Hepatic stellate cell (primary cell): ENCODE results near the gene NFE2L3.
"Not testable (repeated sequence)": the region's sequence is repeated elsewhere in the genome, so short reads cannot be mapped to it uniquely, and the experiment has no call there.

ENCODE experiments used
- DNase-seq: peaks from one replicate; pipeline ENCODE4 v3.0.0; 2011; ENCODE audit warnings: low spot score

NFE2L3 gene

GRCh38 chr7:26168458-26169023 lies 16.5 kb downstream of the NFE2L3 start:
- DNase-seq: no peak

DNA sequence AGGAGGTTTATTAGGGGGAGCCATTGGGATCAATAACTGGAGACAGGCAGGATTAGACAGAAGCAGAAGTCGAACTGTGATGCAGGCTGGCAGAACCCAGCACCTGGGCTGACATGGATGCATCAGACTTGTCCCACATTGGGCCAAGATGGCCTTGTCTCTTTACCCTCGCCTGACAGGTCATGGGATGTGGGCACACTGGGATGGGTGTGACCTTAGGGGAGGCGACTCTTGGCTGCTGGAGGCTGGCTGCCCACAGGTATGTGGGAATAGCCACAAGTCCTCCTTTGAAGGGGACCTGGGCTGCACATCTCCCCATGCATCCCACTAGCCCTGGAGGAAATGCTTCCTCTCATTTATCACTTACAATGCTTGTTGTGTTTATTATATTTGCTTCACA lies 17.3 kb downstream of the NFE2L3 start:
- no peak for DNase-seq

- DNase-seq: no peak
Measured at GRCh38 chr7:26170663-26171062, 18.7 kb downstream of the NFE2L3 start.

- no peak for DNase-seq
Measured at GRCh38 chr7:26171601-26172000, 19.6 kb downstream of the NFE2L3 start.

DNA sequence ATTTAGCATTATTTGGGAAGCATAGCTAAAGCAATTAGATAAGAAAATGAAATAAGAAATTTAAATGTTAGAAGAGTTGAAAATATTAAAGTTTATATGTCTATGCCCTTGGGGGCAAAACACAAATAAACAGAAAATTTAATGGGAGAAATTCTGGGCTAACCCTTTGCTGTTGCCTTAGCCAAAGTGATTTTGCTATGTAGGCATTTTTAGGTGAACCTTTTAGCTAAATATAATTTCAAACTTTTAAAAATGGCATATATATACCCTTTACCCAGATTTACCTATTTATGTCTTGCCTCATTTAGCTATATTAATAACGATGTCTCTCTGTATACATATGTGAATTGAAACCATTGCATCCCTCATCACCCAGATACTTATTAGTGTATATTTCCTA lies 20.1 kb downstream of the NFE2L3 start:
- DNase-seq: no peak

DNA sequence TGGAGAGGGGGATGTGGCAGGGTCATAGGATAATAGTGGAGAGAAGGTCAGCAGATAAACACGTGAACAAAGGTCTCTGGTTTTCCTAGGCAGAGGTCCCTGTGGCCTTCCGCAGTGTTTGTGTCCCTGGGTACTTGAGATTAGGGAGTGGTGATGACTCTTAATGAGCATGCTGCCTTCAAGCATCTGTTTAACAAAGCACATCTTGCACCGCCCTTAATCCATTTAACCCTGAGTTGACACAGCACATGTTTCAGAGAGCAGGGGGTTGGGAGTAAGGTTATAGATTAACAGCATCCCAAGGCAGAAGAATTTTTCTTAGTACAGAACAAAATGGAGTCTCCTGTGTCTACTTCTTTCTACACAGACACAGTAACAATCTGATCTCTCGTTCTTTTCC lies 23.9 kb downstream of the NFE2L3 start:
- DNase-seq: not testable (repeated sequence)

DNA sequence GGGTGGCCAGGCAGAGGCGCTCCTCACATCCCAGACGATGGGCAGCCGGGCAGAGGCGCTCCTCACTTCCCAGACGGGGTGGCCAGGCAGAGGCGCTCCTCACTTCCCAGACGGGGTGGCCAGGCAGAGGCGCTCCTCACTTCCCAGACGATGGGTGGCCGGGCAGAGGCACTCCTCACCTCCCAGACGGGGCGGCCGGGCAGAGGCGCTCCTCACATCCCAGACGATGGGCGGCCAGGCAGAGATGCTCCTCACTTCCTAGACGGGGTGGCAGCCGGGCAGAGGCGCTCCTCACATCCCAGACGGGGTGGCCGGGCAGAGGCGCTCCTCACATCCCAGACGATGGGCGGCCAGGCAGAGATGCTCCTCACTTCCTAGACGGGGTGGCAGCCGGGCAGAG lies 24.7 kb downstream of the NFE2L3 start:
- DNase-seq: not testable (repeated sequence)

- DNase-seq: not testable (repeated sequence)
Measured at GRCh38 chr7:26177269-26177668, 25.3 kb downstream of the NFE2L3 start.

DNA sequence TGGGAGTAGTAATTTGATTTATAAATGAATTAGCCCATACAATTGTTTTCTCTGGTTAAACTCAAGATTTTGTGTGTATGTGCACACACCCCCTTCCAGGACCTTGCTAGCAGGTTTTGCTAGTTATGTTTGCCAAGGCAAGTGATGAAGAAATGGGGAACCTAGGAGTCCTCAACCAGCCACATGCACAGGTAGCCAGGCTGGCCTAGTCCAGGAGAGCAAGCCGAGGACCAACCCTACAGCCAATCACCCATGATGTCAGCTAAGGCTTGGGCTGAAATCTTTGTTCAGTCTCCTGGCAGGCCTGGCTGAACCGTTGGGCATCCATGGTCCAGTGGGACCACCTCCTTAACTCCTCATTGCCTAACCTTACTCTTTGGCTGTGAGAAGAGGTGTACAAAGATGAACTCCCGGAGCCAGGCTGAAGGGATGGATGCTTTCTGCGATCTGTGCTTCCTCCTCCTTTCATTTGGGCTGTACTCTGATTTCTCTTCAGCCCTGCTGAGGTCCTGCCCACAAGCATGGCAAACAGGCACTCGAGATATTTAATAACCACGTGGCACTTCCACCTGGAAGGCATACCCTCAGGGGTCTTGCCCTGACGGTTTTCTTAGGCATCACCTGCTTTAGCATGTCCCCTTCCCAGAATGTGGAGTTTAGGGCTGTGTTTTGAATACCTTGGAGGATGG lies 26.4 kb downstream of the NFE2L3 start:
- no peak for DNase-seq

GRCh38 chr7:26179422-26179821 lies 27.4 kb downstream of the NFE2L3 start:
- no peak for DNase-seq

DNA sequence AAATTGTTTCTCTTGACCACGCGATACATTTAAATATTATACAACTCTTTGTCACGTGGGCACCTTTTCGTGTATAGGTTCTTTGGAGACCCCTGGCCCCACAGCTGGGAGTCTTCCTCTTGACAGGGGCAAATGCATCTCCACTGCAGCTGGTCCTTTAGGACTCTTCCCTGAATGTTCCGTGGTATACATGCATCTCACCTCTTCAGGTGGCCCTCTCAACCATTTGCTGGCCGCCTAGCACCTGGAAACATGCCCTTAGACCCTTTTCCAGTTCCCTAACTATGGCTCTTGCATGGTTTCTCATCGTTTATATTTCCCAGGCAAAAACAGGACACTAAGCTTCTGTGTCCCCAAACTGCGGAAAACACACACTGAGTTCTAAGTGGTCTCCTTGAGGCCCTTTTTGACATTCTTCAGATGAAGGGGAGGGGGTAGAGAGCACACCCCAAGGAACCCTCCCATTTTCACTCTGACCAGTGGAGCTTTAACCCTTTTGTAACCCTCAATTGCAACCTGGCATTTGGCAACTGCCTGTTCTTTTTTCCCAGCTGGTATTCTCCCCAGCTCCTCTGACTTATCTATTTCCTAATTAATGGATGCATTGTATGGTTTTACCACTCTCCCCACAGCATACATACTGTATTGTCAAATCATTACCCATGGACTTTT lies 28.0 kb downstream of the NFE2L3 start:
- DNase-seq: no peak

- DNase-seq: no peak
Measured at GRCh38 chr7:26180792-26181198, 28.8 kb downstream of the NFE2L3 start.

GRCh38 chr7:26181474-26182227 lies 29.7 kb downstream of the NFE2L3 start:
- DNase-seq: no peak

DNA sequence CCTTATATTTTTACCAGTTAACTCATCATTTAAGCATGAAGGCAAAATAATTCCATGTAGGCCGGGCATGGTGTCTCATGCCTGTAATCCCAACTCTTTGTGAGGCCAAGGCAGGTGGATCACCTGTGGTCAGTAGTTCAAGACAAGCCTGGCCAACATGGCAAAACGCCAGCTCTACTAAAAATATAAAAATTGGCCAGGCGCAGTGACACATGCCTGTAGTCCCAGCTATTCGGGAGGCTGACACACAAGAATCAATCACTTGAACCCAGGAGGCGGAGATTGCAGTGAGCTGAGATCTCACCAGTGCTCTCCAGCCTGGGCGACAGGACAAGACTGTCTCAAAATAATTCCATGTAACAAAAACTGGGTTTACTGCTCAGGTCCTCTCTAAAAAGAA lies 30.3 kb downstream of the NFE2L3 start:
- DNase-seq: no peak

DNA sequence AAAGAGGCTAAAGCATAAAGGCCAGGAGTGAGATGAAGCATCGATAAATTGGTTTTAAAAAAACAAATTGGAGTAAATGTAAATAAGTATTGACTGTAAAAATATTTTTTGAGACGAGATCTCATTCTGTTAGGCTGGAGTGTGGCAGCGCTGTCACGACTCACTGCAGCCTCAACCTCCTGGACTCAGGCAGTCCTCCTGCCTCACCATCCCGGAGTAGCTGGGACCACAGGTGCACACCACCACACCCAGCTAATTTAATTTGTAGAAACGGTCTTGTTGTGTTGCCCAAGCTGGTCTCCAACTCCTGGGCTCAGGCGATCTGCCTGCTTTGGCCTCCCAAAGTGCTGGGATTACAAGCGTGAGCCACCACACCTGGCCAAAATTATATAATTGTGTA lies 30.7 kb downstream of the NFE2L3 start:
- no peak for DNase-seq

DNA sequence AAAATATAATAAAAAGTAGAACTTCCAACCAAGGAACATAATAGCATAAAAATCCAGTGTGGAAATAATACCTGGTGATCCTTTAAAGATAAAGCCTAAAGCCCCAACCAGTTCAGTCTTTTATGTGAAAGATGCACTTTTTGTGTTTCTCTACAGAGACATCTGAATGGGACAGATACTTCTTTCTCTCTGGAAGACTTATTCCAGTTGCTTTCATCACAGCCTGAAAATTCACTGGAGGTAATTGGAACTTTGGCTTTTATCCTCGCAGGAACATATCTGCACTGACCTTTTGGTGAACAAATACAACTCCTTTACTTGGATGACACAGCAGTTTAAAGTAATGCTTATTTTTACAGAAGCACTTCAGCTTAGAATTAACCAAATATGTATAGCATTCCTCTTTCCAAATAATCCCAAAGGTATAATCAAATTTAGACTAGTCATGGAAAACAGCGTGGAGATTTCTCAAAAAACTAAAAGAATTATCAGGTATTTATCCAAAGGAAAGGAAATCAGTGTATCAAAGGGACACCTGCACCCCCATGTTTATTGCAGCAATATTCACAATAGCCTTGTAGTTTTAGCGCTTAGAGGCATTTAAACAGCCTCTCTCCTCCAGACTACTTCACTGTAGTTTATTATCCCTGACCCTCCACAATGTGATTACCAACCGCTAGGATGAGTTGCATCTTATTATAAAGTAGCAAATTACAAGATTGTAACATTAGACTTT lies 31.7 kb downstream of the NFE2L3 start:
- no peak for DNase-seq

DNA sequence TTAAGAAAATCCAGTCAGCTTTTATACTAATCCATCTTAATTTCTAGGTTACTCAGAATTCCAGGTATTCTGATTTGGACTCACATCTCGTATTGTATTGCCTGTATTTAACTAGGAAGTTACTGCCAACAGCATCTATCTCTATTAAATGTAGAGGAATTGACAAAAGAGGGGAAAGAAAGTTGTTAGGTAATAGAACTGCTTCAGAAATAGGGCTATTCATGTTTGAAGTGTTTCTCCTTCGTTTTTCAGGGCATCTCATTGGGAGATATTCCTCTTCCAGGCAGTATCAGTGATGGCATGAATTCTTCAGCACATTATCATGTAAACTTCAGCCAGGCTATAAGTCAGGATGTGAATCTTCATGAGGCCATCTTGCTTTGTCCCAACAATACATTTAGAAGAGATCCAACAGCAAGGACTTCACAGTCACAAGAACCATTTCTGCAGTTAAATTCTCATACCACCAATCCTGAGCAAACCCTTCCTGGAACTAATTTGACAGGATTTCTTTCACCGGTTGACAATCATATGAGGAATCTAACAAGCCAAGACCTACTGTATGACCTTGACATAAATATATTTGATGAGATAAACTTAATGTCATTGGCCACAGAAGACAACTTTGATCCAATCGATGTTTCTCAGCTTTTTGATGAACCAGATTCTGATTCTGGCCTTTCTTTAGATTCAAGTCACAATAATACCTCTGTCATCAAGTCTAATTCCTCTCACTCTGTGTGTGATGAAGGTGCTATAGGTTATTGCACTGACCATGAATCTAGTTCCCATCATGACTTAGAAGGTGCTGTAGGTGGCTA lies 32.5 kb downstream of the NFE2L3 start:
- DNase-seq: not testable (repeated sequence)

DNA sequence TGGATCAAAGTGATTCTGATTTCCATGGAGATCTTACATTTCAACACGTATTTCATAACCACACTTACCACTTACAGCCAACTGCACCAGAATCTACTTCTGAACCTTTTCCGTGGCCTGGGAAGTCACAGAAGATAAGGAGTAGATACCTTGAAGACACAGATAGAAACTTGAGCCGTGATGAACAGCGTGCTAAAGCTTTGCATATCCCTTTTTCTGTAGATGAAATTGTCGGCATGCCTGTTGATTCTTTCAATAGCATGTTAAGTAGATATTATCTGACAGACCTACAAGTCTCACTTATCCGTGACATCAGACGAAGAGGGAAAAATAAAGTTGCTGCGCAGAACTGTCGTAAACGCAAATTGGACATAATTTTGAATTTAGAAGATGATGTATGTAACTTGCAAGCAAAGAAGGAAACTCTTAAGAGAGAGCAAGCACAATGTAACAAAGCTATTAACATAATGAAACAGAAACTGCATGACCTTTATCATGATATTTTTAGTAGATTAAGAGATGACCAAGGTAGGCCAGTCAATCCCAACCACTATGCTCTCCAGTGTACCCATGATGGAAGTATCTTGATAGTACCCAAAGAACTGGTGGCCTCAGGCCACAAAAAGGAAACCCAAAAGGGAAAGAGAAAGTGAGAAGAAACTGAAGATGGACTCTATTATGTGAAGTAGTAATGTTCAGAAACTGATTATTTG lies 33.3 kb downstream of the NFE2L3 start:
- DNase-seq: no peak

DNA sequence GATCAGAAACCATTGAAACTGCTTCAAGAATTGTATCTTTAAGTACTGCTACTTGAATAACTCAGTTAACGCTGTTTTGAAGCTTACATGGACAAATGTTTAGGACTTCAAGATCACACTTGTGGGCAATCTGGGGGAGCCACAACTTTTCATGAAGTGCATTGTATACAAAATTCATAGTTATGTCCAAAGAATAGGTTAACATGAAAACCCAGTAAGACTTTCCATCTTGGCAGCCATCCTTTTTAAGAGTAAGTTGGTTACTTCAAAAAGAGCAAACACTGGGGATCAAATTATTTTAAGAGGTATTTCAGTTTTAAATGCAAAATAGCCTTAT lies 33.8 kb downstream of the NFE2L3 start:
- no peak for DNase-seq
